Thyroid gland (tissue), 4 donors: ENCODE data around the gene AGBL4. TPM values are rescaled to one million over a fixed set of nuclear protein-coding genes. Genes with fewer than 3 reads are reported as not detected.

Source experiments
- DNase-seq, 2 donors: peaks; one replicate each; pipeline ENCODE4 v3.0.0-alpha.2; 2019
- H3K27ac ChIP-seq, 3 donors: fragments of 200-600 bp; sonication (generic); 1 replicate in 2 of 3; 2 replicates in 1 of 3; pipeline ENCODE4 v1.5.1; 2016 to 2019; ENCODE audit warnings: mild to moderate bottlenecking in 1 of 3, moderate library complexity in 1 of 3
- H3K27me3 ChIP-seq: fragments of 200-600 bp; sonication (generic); one replicate; pipeline ENCODE4 v1.5.1; 2019
- H3K36me3 ChIP-seq, 2 donors: fragments of 200-600 bp; sonication (generic); one replicate each; pipeline ENCODE4 v1.5.1; 2016 to 2019
- H3K4me1 ChIP-seq, 2 donors: fragments of 200-600 bp; sonication (generic); one replicate each; pipeline ENCODE4 v1.5.1; 2017 to 2019
- H3K4me3 ChIP-seq, 3 donors: fragments of 200-600 bp; sonication (generic); replicated peaks in 1 of 3; 1 replicate in 2 of 3; 2 replicates in 1 of 3; pipeline ENCODE4 v1.5.1; 2016; ENCODE audit warnings: mild to moderate bottlenecking in 1 of 3
- H3K9me3 ChIP-seq: fragments of 200-600 bp; sonication (generic); one replicate; pipeline ENCODE4 v1.5.1; 2017
- CTCF ChIP-seq, 6 experiments: fragments of 200-600 bp in 3 of 6; fragments of 450-650 bp in 3 of 6; sonication (generic) in 3 of 6; IDR thresholded peaks; one replicate each; pipeline ENCODE4 v1.5.1; 2016 to 2019; ENCODE audit warnings: antibody characterized with exemption in 6 of 6, mild to moderate bottlenecking in 2 of 6, inconsistent platforms in 1 of 6, moderate library complexity in 1 of 6
- POLR2A ChIP-seq, 2 donors: fragments of 450-650 bp; IDR thresholded peaks; one replicate each; pipeline ENCODE4 v1.6.1; 2017; ENCODE audit warnings: antibody characterized with exemption in 2 of 2, mild to moderate bottlenecking in 2 of 2, moderate library complexity in 1 of 2
- WGBS, 2 donors: methylation state at CpG; one replicate each; pipeline ENCODE4 v1.1.5; 2017; 5-methylcytosine and 5-hydroxymethylcytosine counted together
- intact Hi-C: fragments of 100-400 bp; cut with DNase I; formaldehyde crosslinking; loops from one replicate; pipeline ENCODE4 v1.15.1; 2023
- total RNA-seq, 4 donors: library from RNA; depleted of rRNA; stranded (reverse); fragments of >200 nt; gene quantifications; one replicate each; pipeline ENCODE4 v1.2.3, GENCODE V29; 2016

The AGBL4 gene
- total RNA-seq, 4 donors from 2014 or later = 2.1 to 6.0 (median 4.8) TPM

- Histone ChIP-seq H3K4me1 (peaks cover 0 to 6% of the 10 kb centered on the region in 2 donors), H3K9me3 (no peaks in the 10 kb centered on the region), H3K27ac (no peak overlapping the region), H3K27me3 (no peaks in the 10 kb centered on the region), H3K4me3 (no peak overlapping the region), H3K36me3 (no peaks in the 10 kb centered on the region)
- 69 to 70% methylated on average over 3 of the region's 3 CpGs for WGBS, 2 donors
- DNase-seq = no peak
- intact Hi-C loops = no loop called here
- TF ChIP-seq POLR2A (IDR thresholded peaks at IDR 0.05) (no peak), CTCF (IDR thresholded peaks at IDR 0.05) (no peak)
These were observed 1215.3 kb downstream of the AGBL4 start for GRCh38 chr1:48808496-48808895.

GRCh38 chr1:48807554-48808260, 1216.0 kb downstream of the AGBL4 start:
- no peak overlapping the region for H3K27ac ChIP-seq
- TF ChIP-seq CTCF (IDR thresholded peaks at IDR 0.05) (no peak), POLR2A (IDR thresholded peaks at IDR 0.05) (no peak)
- peaks cover 0 to 6% of the 10 kb centered on the region in 2 donors for H3K4me1 ChIP-seq
- intact Hi-C loops = no loop called here
- no peaks in the 10 kb centered on the region for H3K27me3 ChIP-seq
- no peaks in the 10 kb centered on the region for H3K9me3 ChIP-seq
- 65 to 68% methylated on average over 4 of the region's 4 CpGs for WGBS, 2 donors
- DNase-seq = no peak
- H3K4me3 ChIP-seq = no peak overlapping the region
- H3K36me3 ChIP-seq = no peaks in the 10 kb centered on the region

- intact Hi-C loops = no loop called here
- DNase-seq = no peak
- Histone ChIP-seq H3K27ac (no peak overlapping the region), H3K4me1 (peaks cover 0 to 6% of the 10 kb centered on the region in 2 donors), H3K4me3 (no peak overlapping the region), H3K9me3 (no peaks in the 10 kb centered on the region), H3K36me3 (no peaks in the 10 kb centered on the region), H3K27me3 (no peaks in the 10 kb centered on the region)
- TF ChIP-seq POLR2A (IDR thresholded peaks at IDR 0.05) = no peak
- TF ChIP-seq CTCF (IDR thresholded peaks at IDR 0.05) = no peak
These were observed 1220.3 kb downstream of the AGBL4 start for GRCh38 chr1:48803474-48803873.

- DNase-seq = no peak
- H3K4me3 ChIP-seq = no peak overlapping the region
- H3K36me3 ChIP-seq = no peaks in the 10 kb centered on the region
- no peak overlapping the region for H3K27ac ChIP-seq
- H3K27me3 ChIP-seq = no peaks in the 10 kb centered on the region
- TF ChIP-seq CTCF (IDR thresholded peaks at IDR 0.05) (no peak), POLR2A (IDR thresholded peaks at IDR 0.05) (no peak)
- intact Hi-C loops = no loop called here
- H3K9me3 ChIP-seq = no peaks in the 10 kb centered on the region
- WGBS, 2 donors = 0% methylated on average over 1 of the region's 1 CpG
- no peaks in the 10 kb centered on the region for H3K4me1 ChIP-seq
These were observed 1228.9 kb downstream of the AGBL4 start for GRCh38 chr1:48794816-48795215.

GRCh38 chr1:48793863-48794262, 1229.9 kb downstream of the AGBL4 start:
- DNase-seq = no peak
- Histone ChIP-seq H3K9me3 (no peaks in the 10 kb centered on the region), H3K36me3 (no peaks in the 10 kb centered on the region), H3K4me1 (no peaks in the 10 kb centered on the region), H3K27ac (no peak overlapping the region), H3K4me3 (no peak overlapping the region), H3K27me3 (no peaks in the 10 kb centered on the region)
- TF ChIP-seq POLR2A (IDR thresholded peaks at IDR 0.05) = no peak
- no peak for TF ChIP-seq CTCF (IDR thresholded peaks at IDR 0.05)
- WGBS, 2 donors = 52 to 67% methylated on average over 1 of the region's 1 CpG
- intact Hi-C loops = no loop called here
